Stimulated activated naive B cell treated with anti-CD40 and anti-IgM and Interleukin-4, amounts not matched to agents 10 μg/mL and 1 μg/mL and 100 μg/mL, for 72 hours (primary cell): ENCODE data around the gene KCNH3.

ENCODE experiments used
- ATAC-seq, 2 donors: fragments of 150-1000 bp; cut with Tn5 transposase; replicated peaks; 2 replicates each; pipeline ENCODE4 v1.10.0; 2021; ENCODE audit warnings: moderate library complexity in 1 of 2
- DNase-seq: peaks from one replicate; pipeline ENCODE4 v3.0.0; 2021
- H3K27ac Mint-ChIP-seq: one replicate; pipeline ENCODE4 v1.8.0; 2022; ENCODE audit warnings: mild to moderate bottlenecking, mixed read lengths
- H3K27me3 Mint-ChIP-seq, 2 donors: one replicate each; pipeline ENCODE4 v1.8.0; 2022; ENCODE audit warnings: mixed read lengths in 2 of 2
- H3K36me3 Mint-ChIP-seq, 2 donors: one replicate each; pipeline ENCODE4 v1.8.0; 2022; ENCODE audit warnings: mixed read lengths in 2 of 2, mild to moderate bottlenecking in 1 of 2
- H3K4me1 Mint-ChIP-seq, 2 donors: one replicate each; pipeline ENCODE4 v1.8.0; 2022; ENCODE audit warnings: mixed read lengths in 2 of 2, mild to moderate bottlenecking in 1 of 2
- H3K4me3 Mint-ChIP-seq, 2 donors: one replicate each; pipeline ENCODE4 v1.8.0; 2022; ENCODE audit warnings: mild to moderate bottlenecking in 2 of 2, mixed read lengths in 2 of 2, moderate library complexity in 1 of 2
- H3K9me3 Mint-ChIP-seq, 2 donors: one replicate each; pipeline ENCODE4 v1.8.0; 2022; ENCODE audit warnings: mixed read lengths in 2 of 2, mild to moderate bottlenecking in 1 of 2

The KCNH3 gene

DNA sequence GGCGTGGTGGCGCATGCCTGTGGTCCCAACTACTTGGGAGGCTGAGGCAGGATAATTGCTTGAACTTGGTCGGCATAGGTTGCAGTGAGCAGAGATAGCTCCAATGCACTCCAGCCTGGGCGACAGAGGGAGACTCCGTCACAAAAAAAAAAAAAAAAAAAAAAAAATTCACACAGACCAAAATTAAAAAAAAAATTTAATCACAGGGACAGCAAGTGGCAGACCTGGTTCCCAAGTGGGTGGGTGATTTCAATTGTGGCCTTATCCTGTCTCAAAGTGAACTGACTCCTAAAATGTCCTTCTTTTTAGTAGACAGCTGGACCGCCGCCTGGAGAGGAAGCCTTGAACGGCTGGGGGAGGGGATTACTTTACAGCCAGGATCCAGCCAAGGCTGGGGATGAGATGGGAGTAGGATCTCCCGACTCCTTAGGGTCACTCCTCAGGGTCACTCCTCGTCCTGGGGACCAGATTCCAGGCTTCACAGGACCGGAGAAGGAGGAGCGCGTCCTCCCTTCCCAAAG, 1.5 kb upstream of the KCNH3 start:
- ATAC-seq = no peak
- H3K36me3 Mint-ChIP-seq = peaks cover 0 to 2% of the 10 kb centered on the region in 2 donors
- no peak for DNase-seq
- peak overlapping the region; percentile 84 to 85 for H3K4me3 Mint-ChIP-seq
- H3K4me1 Mint-ChIP-seq = peaks cover 27 to 59% of the 10 kb centered on the region in 2 donors
- peaks cover 26 to 38% of the 10 kb centered on the region in 2 donors for H3K27me3 Mint-ChIP-seq
- no peak overlapping the region for H3K27ac Mint-ChIP-seq
- no peaks in the 10 kb centered on the region for H3K9me3 Mint-ChIP-seq

DNA sequence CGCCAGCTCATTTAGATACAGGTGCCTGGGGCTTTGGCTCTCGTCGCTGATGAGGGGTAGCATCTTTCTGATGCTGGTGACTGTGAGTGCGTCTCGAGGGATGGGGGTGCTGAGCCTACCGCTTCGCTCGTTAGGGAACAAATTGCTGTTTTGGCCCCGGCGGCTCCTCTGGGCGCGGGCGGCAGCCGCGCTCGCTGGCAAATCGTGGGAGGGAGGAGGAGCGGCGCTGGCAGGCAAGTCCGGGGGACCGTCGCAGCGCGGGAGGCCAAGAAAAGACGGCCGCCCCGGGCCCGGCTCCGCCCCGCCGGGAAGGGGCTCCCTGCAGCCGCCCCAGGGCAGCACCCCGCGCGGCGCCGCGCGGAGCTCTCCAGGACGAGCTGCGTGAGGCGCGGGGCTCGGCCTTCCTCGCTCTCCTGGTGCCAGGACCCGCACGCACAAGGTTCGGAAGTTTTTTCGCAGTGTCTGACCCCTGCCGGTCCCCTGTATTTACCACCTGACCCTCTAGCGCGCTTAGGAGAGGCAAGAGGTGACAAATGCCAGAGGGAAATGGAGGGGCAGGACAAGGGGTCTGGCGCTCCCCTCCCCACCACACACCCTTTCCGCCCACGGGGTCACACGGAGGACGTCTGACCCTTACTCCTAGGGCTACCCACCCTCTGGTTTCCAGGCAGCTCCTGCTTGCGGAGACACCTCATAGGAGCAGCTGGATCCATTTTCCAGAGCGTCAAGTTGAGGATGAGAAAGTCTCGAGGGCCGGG, 899 bp upstream of the KCNH3 start:
- DNase-seq (no peak), ATAC-seq (peak; percentile 25 to 26)
- no peaks in the 10 kb centered on the region for H3K9me3 Mint-ChIP-seq
- peaks cover 27 to 61% of the 10 kb centered on the region in 2 donors for H3K4me1 Mint-ChIP-seq
- no peaks in the 10 kb centered on the region for H3K36me3 Mint-ChIP-seq
- no peak overlapping the region for H3K27ac Mint-ChIP-seq
- peaks cover 26 to 38% of the 10 kb centered on the region in 2 donors for H3K27me3 Mint-ChIP-seq
- peak overlapping the region; percentile 84 to 85 for H3K4me3 Mint-ChIP-seq

DNA sequence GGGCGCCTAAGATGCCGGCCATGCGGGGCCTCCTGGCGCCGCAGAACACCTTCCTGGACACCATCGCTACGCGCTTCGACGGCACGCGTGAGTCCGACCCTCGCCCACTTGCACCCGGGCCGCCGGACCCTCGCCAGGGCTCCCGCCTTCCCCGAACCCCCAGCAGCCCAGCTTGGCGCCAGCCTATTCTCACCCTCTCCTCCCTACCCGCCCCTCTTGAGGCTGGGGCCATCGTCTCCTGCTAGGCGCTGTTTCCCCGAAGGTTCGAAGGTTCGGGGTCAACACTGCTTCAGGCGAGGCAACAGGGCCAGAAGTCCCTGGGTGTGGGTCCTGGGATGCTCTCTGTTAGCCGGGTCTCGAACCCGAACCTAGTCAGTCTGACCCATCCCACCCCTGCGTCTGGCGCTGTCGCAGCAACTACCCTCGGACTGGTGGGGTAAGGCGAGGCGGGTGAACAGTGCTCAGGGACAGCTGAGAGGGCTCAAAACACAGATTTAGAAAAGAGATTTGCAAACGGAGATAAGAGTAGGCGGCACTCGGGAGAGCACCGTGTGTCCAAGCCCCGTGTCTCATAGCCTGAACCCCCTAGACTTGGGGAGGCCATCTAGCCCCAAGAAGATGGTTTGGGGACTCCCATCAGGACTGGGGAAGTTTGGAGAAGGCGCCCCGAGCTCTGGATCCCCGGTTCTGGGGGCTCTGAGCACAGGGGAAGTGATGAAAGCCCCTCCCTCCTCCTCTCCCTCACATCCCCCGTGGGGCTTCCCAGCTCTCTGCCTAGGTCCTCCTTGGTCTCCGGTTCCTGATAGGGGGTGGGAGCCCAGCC, 787 bp downstream of the KCNH3 start:
- Mint-ChIP-seq H3K4me3 (peak overlapping the region; percentile 66 to 69), H3K9me3 (no peaks in the 10 kb centered on the region), H3K27ac (no peak overlapping the region), H3K4me1 (peaks cover 30 to 62% of the 10 kb centered on the region in 2 donors), H3K36me3 (no peaks in the 10 kb centered on the region), H3K27me3 (peaks cover 37 to 39% of the 10 kb centered on the region in 2 donors)
- DNase-seq = no peak
- ATAC-seq = no peak

DNA sequence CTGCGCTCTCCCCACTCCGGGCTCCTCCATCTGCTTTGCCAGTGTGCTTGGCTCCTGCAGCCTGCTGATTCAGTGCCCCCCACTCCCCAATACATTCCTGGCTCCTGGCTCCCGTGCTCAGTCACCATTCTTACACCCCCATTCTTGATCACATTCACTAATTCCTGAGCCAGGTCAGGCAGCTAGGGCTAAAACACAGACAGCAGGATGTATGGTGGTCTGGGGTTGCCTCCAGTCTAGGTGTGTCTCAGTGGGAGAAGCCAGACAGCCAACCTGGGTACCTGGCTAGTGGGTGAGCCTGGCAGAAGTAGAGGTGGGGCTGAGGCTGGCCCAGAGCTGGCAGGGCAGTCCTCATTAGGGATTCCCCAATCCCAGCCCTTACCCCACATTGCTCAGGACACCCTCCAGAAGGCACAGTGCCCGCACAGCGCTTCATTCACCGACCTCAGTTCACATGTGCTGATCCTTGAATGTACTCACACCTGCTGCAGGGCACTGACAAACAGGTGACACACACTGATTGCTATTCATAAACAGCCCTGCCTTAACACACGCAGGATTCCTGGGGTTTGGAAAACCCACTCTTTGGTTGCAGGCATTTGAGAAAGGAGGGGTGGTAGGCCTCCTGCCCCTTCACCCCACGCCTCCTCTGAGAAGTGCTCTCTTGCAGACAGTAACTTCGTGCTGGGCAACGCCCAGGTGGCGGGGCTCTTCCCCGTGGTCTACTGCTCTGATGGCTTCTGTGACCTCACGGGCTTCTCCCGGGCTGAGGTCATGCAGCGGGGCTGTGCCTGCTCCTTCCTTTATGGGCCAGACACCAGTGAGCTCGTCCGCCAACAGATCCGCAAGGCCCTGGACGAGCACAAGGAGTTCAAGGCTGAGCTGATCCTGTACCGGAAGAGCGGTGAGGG, 1.7 kb downstream of the KCNH3 start:
- DNase-seq = no peak
- Mint-ChIP-seq H3K4me1 (peaks cover 35 to 64% of the 10 kb centered on the region in 2 donors), H3K27ac (no peak overlapping the region), H3K4me3 (peak overlapping the region; percentile 66 to 67), H3K9me3 (no peaks in the 10 kb centered on the region), H3K27me3 (peaks cover 36 to 39% of the 10 kb centered on the region in 2 donors), H3K36me3 (no peaks in the 10 kb centered on the region)
- no peak for ATAC-seq

DNA sequence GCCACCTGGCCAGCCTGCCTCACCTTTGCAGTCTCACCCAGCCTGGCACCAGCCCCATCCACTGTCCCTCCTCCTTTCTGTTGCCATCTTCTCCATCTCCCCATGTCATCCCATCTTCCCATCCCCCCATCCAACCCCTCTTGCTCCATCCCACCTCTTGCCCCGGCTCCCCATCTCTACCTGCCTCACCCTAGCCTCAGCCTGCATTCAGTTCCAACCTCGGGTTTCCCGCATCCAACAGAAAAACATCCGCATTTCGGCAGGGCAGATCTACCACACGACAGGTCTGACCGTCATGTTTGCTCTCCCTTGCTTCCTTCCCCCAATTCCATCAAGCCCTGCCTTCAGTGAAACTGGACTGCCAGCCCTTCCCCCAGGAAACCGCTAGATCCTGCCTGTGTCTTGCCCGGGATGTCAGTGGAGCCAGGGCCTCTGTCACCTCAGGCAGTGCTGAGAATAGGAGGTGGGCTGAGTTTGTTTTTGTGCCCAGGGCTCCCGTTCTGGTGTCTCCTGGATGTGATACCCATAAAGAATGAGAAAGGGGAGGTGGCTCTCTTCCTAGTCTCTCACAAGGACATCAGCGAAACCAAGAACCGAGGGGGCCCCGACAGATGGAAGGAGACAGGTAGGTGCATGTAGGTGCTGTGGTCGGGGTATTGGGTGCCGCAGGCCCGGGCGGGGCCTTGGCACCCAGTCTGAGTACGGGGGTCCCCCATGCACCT, 2.5 kb downstream of the KCNH3 start:
- Mint-ChIP-seq H3K36me3 (no peaks in the 10 kb centered on the region), H3K4me1 (peaks cover 35 to 64% of the 10 kb centered on the region in 2 donors), H3K27me3 (peaks cover 39 to 47% of the 10 kb centered on the region in 2 donors), H3K27ac (no peak overlapping the region), H3K4me3 (no peak overlapping the region), H3K9me3 (no peaks in the 10 kb centered on the region)
- DNase-seq (no peak), ATAC-seq (no peak)

DNA sequence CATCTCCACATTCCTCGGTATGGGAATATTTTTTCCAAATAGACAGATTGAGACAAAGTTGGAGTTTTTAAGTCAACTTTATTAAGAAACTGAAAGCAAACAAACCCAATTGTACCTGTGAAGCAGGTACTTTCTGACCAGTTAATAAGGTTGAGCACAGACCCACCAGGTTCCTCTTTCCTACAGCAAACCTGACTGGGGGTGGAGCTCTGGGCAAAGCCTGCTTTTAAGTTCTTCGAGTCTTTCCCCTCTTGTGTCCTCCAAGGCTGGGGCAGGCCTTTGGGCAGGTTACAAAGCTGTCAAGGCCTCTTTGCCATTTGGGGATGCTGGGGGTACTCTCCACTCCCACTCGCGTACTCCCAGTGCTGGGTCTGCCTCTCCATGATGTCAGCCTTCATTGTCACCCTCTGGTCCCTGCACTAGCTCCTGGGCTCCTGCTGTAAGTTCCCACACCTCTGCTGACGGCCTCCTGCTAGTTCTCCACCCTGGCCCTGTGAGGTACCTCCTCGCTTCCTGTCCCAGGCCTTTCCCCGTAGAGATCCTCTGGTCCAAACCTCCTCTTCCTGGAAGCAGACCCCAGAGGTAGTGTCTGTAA, 3.2 kb downstream of the KCNH3 start:
- Mint-ChIP-seq H3K9me3 (no peaks in the 10 kb centered on the region), H3K4me1 (peaks cover 30 to 57% of the 10 kb centered on the region in 2 donors), H3K36me3 (no peaks in the 10 kb centered on the region), H3K27ac (no peak overlapping the region), H3K4me3 (no peak overlapping the region), H3K27me3 (peaks cover 35 to 42% of the 10 kb centered on the region in 2 donors)
- no peak for DNase-seq
- no peak for ATAC-seq

DNA sequence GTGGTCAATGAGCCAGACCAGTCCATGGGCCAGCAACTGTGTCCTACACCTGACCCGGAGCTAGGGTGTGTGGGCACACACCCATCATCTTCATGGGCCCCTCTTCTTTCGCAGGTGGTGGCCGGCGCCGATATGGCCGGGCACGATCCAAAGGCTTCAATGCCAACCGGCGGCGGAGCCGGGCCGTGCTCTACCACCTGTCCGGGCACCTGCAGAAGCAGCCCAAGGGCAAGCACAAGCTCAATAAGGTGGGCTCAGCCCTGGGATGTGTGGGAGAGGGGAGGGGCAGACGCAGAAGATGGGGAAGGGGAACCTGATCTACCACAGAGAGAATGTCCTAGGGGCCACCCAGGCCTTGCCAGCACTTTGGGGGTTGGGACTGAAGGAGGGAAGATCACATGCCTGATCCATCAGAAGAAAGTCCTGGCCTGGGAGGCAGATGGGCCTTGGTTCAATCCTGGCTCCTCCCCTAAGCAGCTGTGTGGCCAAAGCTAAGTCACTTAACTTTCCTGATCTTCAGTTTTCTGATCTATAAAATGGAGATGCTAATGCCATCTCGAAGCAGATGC, 3.8 kb downstream of the KCNH3 start:
- H3K27ac Mint-ChIP-seq = no peak overlapping the region
- no peak for DNase-seq
- no peak for ATAC-seq
- no peaks in the 10 kb centered on the region for H3K9me3 Mint-ChIP-seq
- no peaks in the 10 kb centered on the region for H3K36me3 Mint-ChIP-seq
- no peak overlapping the region for H3K4me3 Mint-ChIP-seq
- H3K4me1 Mint-ChIP-seq = peaks cover 28 to 51% of the 10 kb centered on the region in 2 donors
- H3K27me3 Mint-ChIP-seq = peaks cover 39 to 43% of the 10 kb centered on the region in 2 donors

DNA sequence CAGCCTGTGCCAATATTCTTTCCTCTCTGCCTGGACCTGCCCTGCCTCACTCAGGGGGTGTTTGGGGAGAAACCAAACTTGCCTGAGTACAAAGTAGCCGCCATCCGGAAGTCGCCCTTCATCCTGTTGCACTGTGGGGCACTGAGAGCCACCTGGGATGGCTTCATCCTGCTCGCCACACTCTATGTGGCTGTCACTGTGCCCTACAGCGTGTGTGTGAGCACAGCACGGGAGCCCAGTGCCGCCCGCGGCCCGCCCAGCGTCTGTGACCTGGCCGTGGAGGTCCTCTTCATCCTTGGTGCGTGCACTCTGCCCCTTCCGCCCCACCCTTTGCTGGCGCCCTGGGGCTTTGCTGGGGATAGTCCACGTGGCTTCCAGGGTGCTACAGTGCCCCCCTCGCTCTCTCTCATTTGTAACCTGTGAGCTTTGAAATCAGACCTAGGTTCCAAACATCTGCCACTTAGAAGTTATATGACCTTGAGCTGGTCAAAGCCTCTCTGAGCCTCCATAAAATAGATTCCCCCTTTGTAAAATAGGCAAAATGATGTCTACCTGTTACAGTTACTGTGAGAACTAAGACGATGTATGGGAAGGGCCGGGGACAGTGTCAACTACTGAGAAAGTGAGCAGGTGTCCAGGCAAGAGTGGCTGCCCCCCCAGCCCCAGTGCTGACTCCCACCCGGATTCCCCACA, 4.5 kb downstream of the KCNH3 start:
- peaks cover 29 to 49% of the 10 kb centered on the region in 2 donors for H3K4me1 Mint-ChIP-seq

DNA sequence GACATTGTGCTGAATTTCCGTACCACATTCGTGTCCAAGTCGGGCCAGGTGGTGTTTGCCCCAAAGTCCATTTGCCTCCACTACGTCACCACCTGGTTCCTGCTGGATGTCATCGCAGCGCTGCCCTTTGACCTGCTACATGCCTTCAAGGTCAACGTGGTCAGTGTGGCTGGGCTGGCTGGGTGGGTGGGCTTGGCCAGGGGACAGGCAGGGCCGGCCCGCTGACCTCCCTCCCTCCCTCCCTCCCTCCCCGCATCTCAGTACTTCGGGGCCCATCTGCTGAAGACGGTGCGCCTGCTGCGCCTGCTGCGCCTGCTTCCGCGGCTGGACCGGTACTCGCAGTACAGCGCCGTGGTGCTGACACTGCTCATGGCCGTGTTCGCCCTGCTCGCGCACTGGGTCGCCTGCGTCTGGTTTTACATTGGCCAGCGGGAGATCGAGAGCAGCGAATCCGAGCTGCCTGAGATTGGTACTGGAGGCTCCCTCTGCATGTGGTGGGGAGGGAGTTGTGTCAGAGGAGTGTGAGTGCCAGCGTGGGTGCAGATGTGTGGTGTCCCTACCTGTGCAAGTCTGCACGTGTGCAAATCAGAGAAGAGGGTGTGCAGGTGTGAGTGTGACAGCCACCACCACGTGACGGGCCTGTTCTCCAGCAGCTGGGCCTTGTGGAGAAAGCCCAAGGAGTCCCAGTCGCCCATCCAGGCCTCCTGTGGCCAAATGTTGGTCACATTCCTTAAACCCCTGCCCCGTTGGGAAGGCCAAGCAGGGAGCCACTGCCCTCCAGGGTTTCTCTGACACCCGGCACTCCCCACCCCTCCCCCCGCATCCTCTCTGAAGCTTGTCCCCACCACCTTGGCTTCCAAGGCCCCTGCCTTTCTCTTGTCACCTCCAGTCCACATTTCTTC, 5.3 kb downstream of the KCNH3 start:
- peak overlapping the region; percentile 42 for H3K27ac Mint-ChIP-seq

More for the DNA sequence above, 4.5 kb downstream of the KCNH3 start:
- no peak for ATAC-seq
- Mint-ChIP-seq H3K27me3 (peaks cover 43 to 45% of the 10 kb centered on the region in 2 donors), H3K4me3 (no peak overlapping the region), H3K9me3 (no peaks in the 10 kb centered on the region), H3K36me3 (no peaks in the 10 kb centered on the region), H3K27ac (no peak overlapping the region)
- DNase-seq = no peak

DNA sequence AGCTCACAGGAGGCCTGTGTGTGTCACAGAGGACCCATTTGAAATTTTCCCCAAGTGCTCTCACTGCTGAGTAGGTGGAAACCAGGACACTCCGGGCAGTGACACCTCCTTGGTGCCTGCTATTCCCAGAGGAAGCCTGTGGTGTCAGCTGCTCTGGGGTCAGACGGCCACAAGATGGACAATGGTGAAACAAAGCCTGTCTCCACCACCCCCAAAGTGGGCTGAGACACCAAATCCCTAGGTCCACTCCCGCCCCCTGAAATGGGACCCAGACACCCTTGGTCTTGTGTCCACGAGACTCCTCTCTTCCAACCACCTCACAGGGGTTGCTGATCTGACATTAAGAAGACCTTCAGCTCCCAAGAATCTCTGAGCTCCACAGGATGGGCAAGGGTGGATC, 7.0 kb downstream of the KCNH3 start:
- Mint-ChIP-seq H3K4me1 (peaks cover 25 to 41% of the 10 kb centered on the region in 2 donors), H3K9me3 (no peaks in the 10 kb centered on the region), H3K27ac (no peak overlapping the region), H3K4me3 (no peak overlapping the region), H3K27me3 (peaks cover 50 to 54% of the 10 kb centered on the region in 2 donors), H3K36me3 (no peaks in the 10 kb centered on the region)
- DNase-seq (no peak), ATAC-seq (no peak)

More for the DNA sequence above, 5.3 kb downstream of the KCNH3 start:
- Mint-ChIP-seq H3K4me3 (no peak overlapping the region), H3K27me3 (peaks cover 50 to 51% of the 10 kb centered on the region in 2 donors), H3K4me1 (peaks cover 34 to 53% of the 10 kb centered on the region in 2 donors), H3K9me3 (no peaks in the 10 kb centered on the region), H3K36me3 (no peaks in the 10 kb centered on the region)
- no peak for ATAC-seq
- DNase-seq = no peak

DNA sequence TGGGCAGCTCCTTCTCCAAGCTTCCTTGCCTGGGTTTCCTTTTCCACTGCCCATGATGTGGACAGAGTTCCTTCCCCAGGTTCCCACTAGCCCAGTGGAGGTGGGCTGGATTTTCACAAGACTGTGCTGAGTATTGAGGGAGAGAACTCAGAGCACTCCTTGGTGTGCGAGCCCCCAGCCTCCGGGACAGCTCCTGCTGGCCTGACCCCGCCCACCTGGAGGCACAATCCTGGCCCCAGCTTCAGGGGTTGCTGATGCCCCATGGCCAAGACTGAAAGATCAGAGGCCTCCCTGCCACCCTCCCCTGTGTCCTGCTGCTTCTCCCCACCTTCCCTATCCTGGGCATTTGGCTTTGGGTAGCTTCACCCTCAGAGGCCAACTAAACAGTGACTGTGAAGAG, 7.7 kb downstream of the KCNH3 start:
- H3K27me3 Mint-ChIP-seq = peaks cover 50 to 57% of the 10 kb centered on the region in 2 donors
- H3K4me3 Mint-ChIP-seq = no peak overlapping the region
- no peaks in the 10 kb centered on the region for H3K9me3 Mint-ChIP-seq
- H3K4me1 Mint-ChIP-seq = peaks cover 20 to 35% of the 10 kb centered on the region in 2 donors
- DNase-seq (no peak), ATAC-seq (no peak)
- no peak overlapping the region for H3K27ac Mint-ChIP-seq
- H3K36me3 Mint-ChIP-seq = no peaks in the 10 kb centered on the region
